ENCODE measurements around the gene KRT25.

DNA sequence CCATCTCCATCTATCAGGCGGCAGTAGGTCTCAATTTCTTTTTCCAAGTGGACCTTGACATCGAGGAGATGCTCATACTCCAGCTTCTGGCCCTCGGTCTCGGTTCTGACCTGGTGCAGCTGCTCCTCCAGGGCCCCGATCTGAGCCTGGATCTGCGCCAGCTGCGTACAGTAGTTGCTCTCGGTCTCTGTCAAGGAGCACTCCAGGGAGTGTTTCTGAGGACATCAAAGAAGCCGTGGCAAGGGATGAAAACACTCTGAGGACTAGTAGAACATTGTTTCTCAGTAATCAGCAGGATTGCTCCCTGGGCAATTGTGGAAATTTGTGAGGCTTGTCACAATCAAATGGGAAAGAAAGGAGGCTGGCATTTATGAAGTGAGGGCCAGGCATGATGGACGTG is 38.7 kb upstream of the KRT25 start:
- TF ChIP-seq USF1 (IDR thresholded peaks at IDR 0.05) (no peak), EGR1 (IDR thresholded peaks at IDR 0.05) (no peak), CREB1 (IDR thresholded peaks at IDR 0.05; ENCODE audit: low read depth) (no peak), EP300 (IDR thresholded peaks at IDR 0.05; ENCODE audit: borderline replicate concordance) (no peak), TAF1 (IDR thresholded peaks at IDR 0.05; ENCODE audit: low read depth) (no peak), RAD21 (IDR thresholded peaks at IDR 0.05; ENCODE audit: low read depth) (no peak), REST (IDR thresholded peaks at IDR 0.05; ENCODE audit: low read depth) (no peak), YY1 (IDR thresholded peaks at IDR 0.05; ENCODE audit: low read depth) (no peak), FOXM1 (IDR thresholded peaks at IDR 0.05; ENCODE audit: borderline replicate concordance, low read depth) (no peak), CEBPB (IDR thresholded peaks at IDR 0.05) (no peak)
